AG04450 (cell line): ENCODE measurements around the gene BSN. TPM values are rescaled to one million over a fixed set of nuclear protein-coding genes. Genes with fewer than 3 reads are reported as not detected.

ENCODE experiments used
- CTCF ChIA-PET: fragments of 300-600, 350-600 bp; formaldehyde crosslinking; extraction: SDS; loops from one replicate; lab custom pipeline; 2022; ENCODE audit warnings: antibody characterized with exemption, inconsistent platforms; lab: Charles Lee
- POLR2A ChIA-PET: fragments of 350-600 bp; formaldehyde crosslinking; extraction: SDS; loops from one replicate; lab custom pipeline; 2021; ENCODE audit warnings: antibody characterized with exemption, inconsistent platforms; lab: Yijun Ruan, JAX
- DNase-seq: peaks from one replicate; pipeline ENCODE4 v3.0.0-alpha.2; 2011; ENCODE audit warnings: low read depth, low spot score
- H3K27ac ChIP-seq: one replicate; pipeline ENCODE4 v1.5.1; 2012; ENCODE audit warnings: low read depth, low read length, control low read depth
- H3K27me3 ChIP-seq: one replicate; pipeline ENCODE4 v1.6.0; 2012; ENCODE audit warnings: low read length; ENCODE audit not compliant: control insufficient read depth, insufficient read depth
- H3K4me3 ChIP-seq: 2 replicates; pipeline ENCODE4 v1.5.1; 2011; ENCODE audit warnings: mild to moderate bottlenecking, low read depth, low read length, control low read depth
- H3K9me3 ChIP-seq: 2 replicates; pipeline ENCODE4 v1.5.1; 2012; ENCODE audit warnings: low read length; ENCODE audit not compliant: control insufficient read depth, insufficient read depth
- CTCF ChIP-seq: IDR thresholded peaks from 2 replicates; pipeline ENCODE4 v1.5.1; 2011; ENCODE audit warnings: low read depth, low read length, control low read depth, inconsistent platforms
- polyA plus RNA-seq: library from polyadenylated mRNA; depleted of rRNA; stranded (reverse); fragments of >200 nt; gene quantifications from 2 replicates; pipeline ENCODE4 v1.2.3, GENCODE V29; 2011

The BSN gene
- polyA plus RNA-seq, 1 experiment: not detected

GRCh38 chr3:49618412-49618811 lies 64.1 kb downstream of the BSN start:
- ChIA-PET POLR2A (no interaction called here), CTCF (interaction anchor here (1.3 kb wide), 1 partner anchor 53 kb away, joined by 4 read pairs; no protein-coding TSS in a partner anchor)
- Histone ChIP-seq H3K9me3 (no peaks in the 10 kb centered on the region), H3K27ac (no peak overlapping the region), H3K27me3 (peaks cover 20% of the 10 kb centered on the region), H3K4me3 (no peak overlapping the region)
- TF ChIP-seq CTCF: no peak
- no peak for DNase-seq

GRCh38 chr3:49619649-49620048 lies 65.4 kb downstream of the BSN start:
- TF ChIP-seq CTCF: no peak
- no peak overlapping the region for H3K27ac ChIP-seq
- H3K4me3 ChIP-seq: no peak overlapping the region
- no peak for DNase-seq
- H3K9me3 ChIP-seq: no peaks in the 10 kb centered on the region
- CTCF ChIA-PET: no interaction called here
- POLR2A ChIA-PET: no interaction called here
- peaks cover 20% of the 10 kb centered on the region for H3K27me3 ChIP-seq

- no peak for DNase-seq
- ChIA-PET CTCF (no interaction called here), POLR2A (no interaction called here)
- Histone ChIP-seq H3K9me3 (no peaks in the 10 kb centered on the region), H3K4me3 (no peak overlapping the region), H3K27me3 (peaks cover 20% of the 10 kb centered on the region), H3K27ac (no peak overlapping the region)
- TF ChIP-seq CTCF: no peak
Measured at GRCh38 chr3:49620728-49621127, 66.5 kb downstream of the BSN start.

GRCh38 chr3:49623071-49623470 lies 68.8 kb downstream of the BSN start:
- Histone ChIP-seq H3K9me3 (no peaks in the 10 kb centered on the region), H3K4me3 (no peak overlapping the region), H3K27me3 (peaks cover 30% of the 10 kb centered on the region), H3K27ac (no peak overlapping the region)
- ChIA-PET POLR2A (no interaction called here), CTCF (interaction anchor here (0.5 kb wide), 1 partner anchor 56 kb away, joined by 6 read pairs; no protein-coding TSS in a partner anchor)
- TF ChIP-seq CTCF: no peak
- DNase-seq: no peak

GRCh38 chr3:49625071-49625470 lies 70.8 kb downstream of the BSN start:
- POLR2A ChIA-PET: no interaction called here
- no peak for DNase-seq
- peaks cover 35% of the 10 kb centered on the region for H3K27me3 ChIP-seq
- no peak for TF ChIP-seq CTCF
- no peaks in the 10 kb centered on the region for H3K9me3 ChIP-seq
- CTCF ChIA-PET: no interaction called here
- H3K4me3 ChIP-seq: no peak overlapping the region
- H3K27ac ChIP-seq: no peak overlapping the region
